Naive thymus-derived CD4-positive, alpha-beta T cell (primary cell): ENCODE data around the gene PELI2. TPM values are rescaled to one million over a fixed set of nuclear protein-coding genes. Genes with fewer than 3 reads are reported as not detected.

ENCODE experiments used
- ATAC-seq: fragments of 150-1000 bp; cut with Tn5 transposase; 2 replicates; pipeline ENCODE4 v1.10.0; 2021; ENCODE audit warnings: mild to moderate bottlenecking, moderate library complexity
- CTCF ChIA-PET: fragments of 350-600 bp; sonication (Branson Sonifier 250); formaldehyde crosslinking; loops from one replicate; lab custom pipeline; 2021; ENCODE audit warnings: antibody characterized with exemption; lab: Charles Lee
- POLR2A ChIA-PET: fragments of 350-600 bp; sonication (Branson Sonifier 250); formaldehyde crosslinking; loops from one replicate; lab custom pipeline; 2021; ENCODE audit warnings: antibody characterized with exemption, inconsistent platforms; lab: Charles Lee
- DNase-seq, 9 donors: peaks; one replicate each; pipeline versions ENCODE4 v3.0.0 to v3.0.0-alpha.2; 2020 to 2022; ENCODE audit warnings: mixed read lengths in 1 of 9
- H3K27ac ChIP-seq: one replicate; pipeline ENCODE4 v1.7.0; 2013; ENCODE audit warnings: mild to moderate bottlenecking, low read depth, low read length, moderate library complexity
- H3K27me3 ChIP-seq, 2 donors: one replicate each; pipeline ENCODE4 v1.7.0; 2013; ENCODE audit warnings: low read length in 2 of 2, mild to moderate bottlenecking in 2 of 2, moderate library complexity in 2 of 2; ENCODE audit not compliant: control insufficient read depth in 2 of 2, insufficient read depth in 2 of 2
- H3K36me3 ChIP-seq, 3 experiments: 1 replicate in 2 of 3; 2 replicates in 1 of 3; pipeline ENCODE4 v1.7.0; 2013; ENCODE audit warnings: low read length in 3 of 3, mild to moderate bottlenecking in 3 of 3, moderate library complexity in 1 of 3; ENCODE audit not compliant: insufficient read depth in 3 of 3, control insufficient read depth in 2 of 3
- H3K4me1 ChIP-seq, 2 donors: one replicate each; pipeline ENCODE4 v1.7.0; 2013; ENCODE audit warnings: low read length in 2 of 2, mild to moderate bottlenecking in 2 of 2, moderate library complexity in 1 of 2; ENCODE audit not compliant: control insufficient read depth in 2 of 2, insufficient read depth in 2 of 2
- H3K4me3 ChIP-seq: 2 replicates; pipeline ENCODE4 v1.7.0; 2013; ENCODE audit warnings: mild to moderate bottlenecking, low read length
- H3K9me3 ChIP-seq, 3 experiments: 1 replicate in 2 of 3; 2 replicates in 1 of 3; pipeline ENCODE4 v1.7.0; 2013; ENCODE audit warnings: low read length in 3 of 3; ENCODE audit not compliant: control insufficient read depth in 2 of 3
- H3K27ac Mint-ChIP-seq, 9 donors: one replicate each; pipeline ENCODE4 v1.8.0; 2020 to 2022; ENCODE audit warnings: mixed read lengths in 9 of 9, mild to moderate bottlenecking in 8 of 9, moderate library complexity in 5 of 9, inconsistent platforms in 2 of 9
- H3K27me3 Mint-ChIP-seq, 5 donors: one replicate each; pipeline ENCODE4 v1.8.0; 2021 to 2022; ENCODE audit warnings: mixed read lengths in 5 of 5, mild to moderate bottlenecking in 1 of 5
- H3K36me3 Mint-ChIP-seq, 5 donors: one replicate each; pipeline ENCODE4 v1.8.0; 2020 to 2022; ENCODE audit warnings: mixed read lengths in 5 of 5, mild to moderate bottlenecking in 3 of 5, inconsistent platforms in 1 of 5
- H3K4me1 Mint-ChIP-seq, 7 donors: one replicate each; pipeline ENCODE4 v1.8.0; 2020 to 2022; ENCODE audit warnings: mixed read lengths in 7 of 7, mild to moderate bottlenecking in 3 of 7, inconsistent platforms in 1 of 7
- H3K4me3 Mint-ChIP-seq, 10 donors: one replicate each; pipeline ENCODE4 v1.8.0; 2020 to 2022; ENCODE audit warnings: mild to moderate bottlenecking in 10 of 10, mixed read lengths in 10 of 10, moderate library complexity in 6 of 10, inconsistent platforms in 2 of 10
- H3K9me3 Mint-ChIP-seq, 11 donors: one replicate each; pipeline ENCODE4 v1.8.0; 2020 to 2022; ENCODE audit warnings: mixed read lengths in 11 of 11, mild to moderate bottlenecking in 4 of 11, inconsistent platforms in 1 of 11, moderate library complexity in 1 of 11
- intact Hi-C, 2 donors: fragments of 100-400 bp; cut with micrococcal nuclease; formaldehyde crosslinking; loops; one replicate each; pipeline ENCODE4 v1.15.1; 2023
- polyA plus RNA-seq, 2 donors: library from polyadenylated mRNA; unstranded; fragments of 300-500 nt; fragmentation: Illumina TruSeq; gene quantifications; one replicate each; pipeline ENCODE4 v1.2.3, GENCODE V29; 2021
- total RNA-seq, 6 experiments: library from RNA in 5 of 6; stranded (reverse) in 5 of 6; gene quantifications; 1 replicate in 5 of 6; 2 replicates in 1 of 6; pipeline ENCODE4 v1.2.3 and lab custom pipeline; 2021 to 2026

Gene PELI2, protein sequence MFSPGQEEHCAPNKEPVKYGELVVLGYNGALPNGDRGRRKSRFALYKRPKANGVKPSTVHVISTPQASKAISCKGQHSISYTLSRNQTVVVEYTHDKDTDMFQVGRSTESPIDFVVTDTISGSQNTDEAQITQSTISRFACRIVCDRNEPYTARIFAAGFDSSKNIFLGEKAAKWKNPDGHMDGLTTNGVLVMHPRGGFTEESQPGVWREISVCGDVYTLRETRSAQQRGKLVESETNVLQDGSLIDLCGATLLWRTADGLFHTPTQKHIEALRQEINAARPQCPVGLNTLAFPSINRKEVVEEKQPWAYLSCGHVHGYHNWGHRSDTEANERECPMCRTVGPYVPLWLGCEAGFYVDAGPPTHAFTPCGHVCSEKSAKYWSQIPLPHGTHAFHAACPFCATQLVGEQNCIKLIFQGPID
- total RNA-seq, result 10 to 100 TPM in 4 of 5 experiments, 1 to 10 TPM in 1; 6.2 to 24.7 (median 11.5) TPM
- 1 to 10 TPM; 1.7 to 2.9 TPM for polyA plus RNA-seq
- 19.8 reads per million, percentile 50 among the genes with 10 or more reads in this experiment for total RNA-seq (lab: John Stamatoyannopoulos, UW)

DNA sequence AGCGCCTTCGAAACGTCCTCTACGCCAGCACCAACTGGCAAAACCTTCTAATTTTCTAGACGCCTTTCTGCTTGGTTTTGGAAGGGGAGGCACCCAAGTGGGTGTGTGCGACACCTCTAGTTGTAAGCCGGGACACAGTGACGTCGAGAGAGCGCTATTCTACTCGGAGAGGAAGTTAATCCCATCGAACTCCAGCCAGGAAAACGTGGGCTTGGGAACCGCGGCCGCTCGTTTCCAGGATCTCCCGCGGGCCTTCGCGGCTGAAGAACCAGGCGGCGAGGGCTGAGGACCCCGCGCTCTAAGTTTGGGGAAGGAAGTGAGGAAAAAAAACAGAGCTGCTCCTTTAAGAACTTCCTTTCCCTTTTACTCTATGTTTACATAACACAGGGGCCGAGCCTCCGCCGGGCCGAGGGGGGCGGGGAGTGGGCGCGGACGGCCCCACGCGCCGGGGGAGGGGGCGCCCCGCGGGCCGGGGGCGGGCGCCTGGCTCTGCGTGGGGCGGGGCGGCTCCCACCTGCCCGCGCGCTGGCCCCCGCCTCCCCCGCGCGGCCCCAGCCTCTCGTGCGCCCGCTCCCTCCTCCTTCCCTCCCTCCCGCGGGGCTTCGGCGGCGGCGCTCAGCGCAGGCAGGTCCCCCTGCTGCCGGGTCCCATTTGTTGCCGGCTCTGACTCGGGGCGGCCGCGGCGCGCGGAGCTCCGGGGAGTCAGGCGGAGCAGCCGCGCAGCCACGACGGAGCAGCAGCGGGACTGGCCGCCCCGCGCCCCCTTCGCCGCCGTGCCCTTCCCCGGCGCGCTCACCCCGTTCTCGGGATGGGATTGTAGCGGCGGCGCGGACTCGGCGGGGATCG, at the start of gene PELI2:
PELI2 (plus strand) TSS at position 647 of the 846 bp plus-strand sequence. CDS start 250 bp downstream, outside the sequence.
- POLR2A ChIA-PET, result interaction anchor here (0.6 to 2.3 kb wide), 7 partner anchors 10 to 1151 kb away, joined by 3 to 8 read pairs (median 3); partner anchors contain the start of gene TMEM260
- no peaks in the 10 kb centered on the region for H3K36me3 ChIP-seq
- H3K27ac ChIP-seq, result peak within 1 kb of the TSS; percentile 83
- Mint-ChIP-seq H3K36me3 (peaks cover 0 to 6% (median 0%) of the 10 kb centered on the region in 5 donors), H3K4me1 (peaks cover 29 to 64% (median 57%) of the 10 kb centered on the region in 7 donors), H3K27ac (peak within 1 kb of the TSS; percentile 82 to 99 (median 98)), H3K9me3 (peaks cover 0 to 1% (median 0%) of the 10 kb centered on the region in 11 donors), H3K27me3 (peaks cover 0 to 59% (median 0%) of the 10 kb centered on the region in 5 donors), H3K4me3 (peak within 1 kb of the TSS; percentile 84 to 97 (median 94))
- CTCF ChIA-PET, result no interaction called here
- peaks cover 0 to 4% of the 10 kb centered on the region in 2 donors for H3K27me3 ChIP-seq
- H3K4me1 ChIP-seq, result peaks cover 14 to 32% of the 10 kb centered on the region in 2 donors
- ATAC-seq (peak; percentile 90), DNase-seq (peak; percentile 77 to 91 (median 88))
- H3K4me3 ChIP-seq, result peak within 1 kb of the TSS; percentile 83
- no peaks in the 10 kb centered on the region for H3K9me3 ChIP-seq
- intact Hi-C loops, result loop anchor here (1.0 to 10.0 kb wide), 28 partner anchors 36 to 1721 kb away; partner anchors contain the start of genes CDKN3 (in 2 of the 2), NAA30 (in 2 of the 2), CGRRF1 (in 1 of the 2) and CNIH1 (in 1 of the 2)

DNA sequence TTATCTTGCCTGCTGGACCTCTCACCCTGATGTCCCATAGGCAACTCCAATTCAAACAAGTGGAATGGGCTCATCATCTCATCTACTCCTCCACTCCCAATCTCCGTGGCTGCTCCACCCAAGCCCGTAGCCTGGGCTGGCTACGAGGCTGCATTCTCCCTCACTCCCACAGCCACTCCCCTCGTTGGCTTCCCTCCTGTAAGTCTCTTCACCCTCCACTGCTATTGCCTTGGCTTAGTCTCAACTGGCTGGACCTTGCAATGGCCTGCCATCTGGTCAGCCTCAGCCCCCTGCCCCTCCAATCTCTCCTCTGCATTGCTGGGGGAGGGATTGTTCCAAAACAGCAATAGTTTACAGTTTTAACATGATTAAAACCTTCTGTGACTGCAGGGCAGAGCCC, 44.4 kb upstream of the PELI2 start:
- no peaks in the 10 kb centered on the region for H3K4me1 Mint-ChIP-seq
- H3K27me3 Mint-ChIP-seq, result peaks cover 1 to 34% (median 21%) of the 10 kb centered on the region in 5 donors
- H3K4me1 ChIP-seq, result no peaks in the 10 kb centered on the region

DNA sequence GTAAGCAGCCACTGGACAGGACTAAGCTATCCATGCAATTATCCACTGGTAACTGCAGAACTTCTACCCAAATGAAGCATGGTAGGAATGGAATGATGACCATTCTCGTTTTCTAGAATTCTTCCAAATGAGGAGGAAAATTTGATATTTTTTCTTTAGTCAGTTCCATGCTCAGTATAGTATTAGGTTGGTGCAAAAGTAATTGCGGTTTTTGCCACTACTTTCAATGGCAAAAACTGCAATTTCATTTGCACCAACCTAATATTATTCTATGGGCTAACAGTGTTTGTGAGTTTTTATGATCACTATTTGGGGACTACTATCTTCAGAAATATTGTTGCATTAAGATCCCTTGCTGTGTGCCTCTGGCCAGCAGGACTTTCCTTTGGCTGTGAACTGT, 42.9 kb upstream of the PELI2 start:
- no peak overlapping the region for H3K4me3 Mint-ChIP-seq
- Histone ChIP-seq H3K4me3 (no peak overlapping the region), H3K9me3 (no peaks in the 10 kb centered on the region), H3K36me3 (no peaks in the 10 kb centered on the region), H3K27ac (no peak overlapping the region), H3K27me3 (peaks cover 0 to 2% of the 10 kb centered on the region in 2 donors), H3K4me1 (no peaks in the 10 kb centered on the region)
- intact Hi-C loops, result no loop called here
- no peak overlapping the region for H3K27ac Mint-ChIP-seq
- no peaks in the 10 kb centered on the region for H3K36me3 Mint-ChIP-seq
- ChIA-PET POLR2A (no interaction called here), CTCF (no interaction called here)
- H3K4me1 Mint-ChIP-seq, result no peaks in the 10 kb centered on the region
- peaks cover 1 to 34% (median 21%) of the 10 kb centered on the region in 5 donors for H3K27me3 Mint-ChIP-seq
- ATAC-seq (no peak), DNase-seq (no peak)
- no peaks in the 10 kb centered on the region for H3K9me3 Mint-ChIP-seq

More for the DNA sequence above, 44.4 kb upstream of the PELI2 start:
- intact Hi-C loops, result no loop called here
- no peaks in the 10 kb centered on the region for H3K9me3 ChIP-seq
- H3K27ac Mint-ChIP-seq, result no peak overlapping the region
- no peak overlapping the region for H3K27ac ChIP-seq
- no peaks in the 10 kb centered on the region for H3K9me3 Mint-ChIP-seq
- ChIA-PET CTCF (no interaction called here), POLR2A (no interaction called here)
- DNase-seq, result no peak
- no peak overlapping the region for H3K4me3 ChIP-seq
- peaks cover 0 to 2% of the 10 kb centered on the region in 2 donors for H3K27me3 ChIP-seq
- no peak for ATAC-seq
- no peaks in the 10 kb centered on the region for H3K36me3 Mint-ChIP-seq
- no peak overlapping the region for H3K4me3 Mint-ChIP-seq
- H3K36me3 ChIP-seq, result no peaks in the 10 kb centered on the region

DNA sequence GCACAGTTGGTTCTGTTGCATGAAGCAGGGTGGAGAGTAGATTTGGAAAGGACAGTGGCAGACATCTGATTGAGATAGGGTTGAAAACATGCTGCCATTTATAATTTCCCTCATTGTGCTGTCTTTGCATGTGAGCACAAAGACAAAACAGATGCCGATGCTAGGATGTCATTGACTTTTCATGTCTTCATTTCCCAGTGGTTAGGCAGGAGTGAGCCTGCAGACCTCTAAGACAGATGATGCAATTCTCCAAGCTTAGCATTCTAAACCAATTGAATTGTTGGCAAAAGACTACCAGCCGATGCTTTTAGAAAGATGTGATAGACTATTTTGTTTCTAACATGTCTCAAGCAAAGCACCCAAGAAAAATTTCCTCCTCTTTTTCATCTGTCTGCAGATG, 37.1 kb upstream of the PELI2 start:
- Mint-ChIP-seq H3K27ac (no peak overlapping the region), H3K4me3 (no peak overlapping the region), H3K9me3 (peaks cover 0 to 3% (median 0%) of the 10 kb centered on the region in 11 donors), H3K4me1 (no peaks in the 10 kb centered on the region), H3K27me3 (peaks cover 12 to 48% (median 36%) of the 10 kb centered on the region in 5 donors), H3K36me3 (no peaks in the 10 kb centered on the region)
- H3K4me1 ChIP-seq, result no peaks in the 10 kb centered on the region
- H3K9me3 ChIP-seq, result no peaks in the 10 kb centered on the region
- ChIA-PET POLR2A (no interaction called here), CTCF (no interaction called here)
- ATAC-seq, result no peak
- no peak overlapping the region for H3K27ac ChIP-seq
- no peaks in the 10 kb centered on the region for H3K27me3 ChIP-seq
- intact Hi-C loops, result loop anchor here in 1 of 2 donors (5.0 kb wide), 1 partner anchor 36 kb away; the partner anchor contains the start of gene PELI2
- H3K4me3 ChIP-seq, result no peak overlapping the region
- no peak for DNase-seq
- H3K36me3 ChIP-seq, result no peaks in the 10 kb centered on the region

DNA sequence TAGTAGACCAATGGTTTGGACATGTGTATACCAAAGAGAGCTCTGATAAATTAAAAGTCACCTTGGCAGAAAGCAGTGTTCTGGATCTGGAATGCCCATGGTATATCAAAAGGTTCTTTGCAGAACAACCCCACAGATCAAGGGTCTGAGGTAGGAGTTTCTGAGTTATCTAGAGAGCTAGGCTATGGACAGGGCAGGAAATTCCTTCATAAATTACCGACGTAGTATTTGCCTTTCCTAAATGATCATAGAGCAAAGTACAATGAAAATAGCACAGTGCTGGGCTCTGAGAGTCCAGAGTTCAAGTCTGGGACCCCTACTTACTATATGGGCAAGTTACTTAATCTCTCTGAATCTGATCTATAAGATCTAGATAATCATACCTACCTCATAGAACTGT, 35.3 kb upstream of the PELI2 start:
- Histone ChIP-seq H3K4me3 (no peak overlapping the region), H3K4me1 (no peaks in the 10 kb centered on the region), H3K27me3 (no peaks in the 10 kb centered on the region), H3K27ac (no peak overlapping the region), H3K36me3 (no peaks in the 10 kb centered on the region), H3K9me3 (no peaks in the 10 kb centered on the region)
- ATAC-seq, result no peak
- CTCF ChIA-PET, result no interaction called here
- Mint-ChIP-seq H3K36me3 (no peaks in the 10 kb centered on the region), H3K27me3 (peaks cover 12 to 39% (median 33%) of the 10 kb centered on the region in 5 donors), H3K4me3 (no peak overlapping the region), H3K9me3 (peaks cover 0 to 3% (median 0%) of the 10 kb centered on the region in 11 donors), H3K4me1 (no peaks in the 10 kb centered on the region), H3K27ac (no peak overlapping the region)
- intact Hi-C loops, result loop anchor here in 1 of 2 donors (5.0 kb wide), 1 partner anchor 34 kb away; the partner anchor contains the start of gene PELI2
- POLR2A ChIA-PET, result interaction anchor here (0.6 kb wide), 1 partner anchor 14 kb away, joined by 3 read pairs; no protein-coding TSS in a partner anchor
- DNase-seq, result no peak

DNA sequence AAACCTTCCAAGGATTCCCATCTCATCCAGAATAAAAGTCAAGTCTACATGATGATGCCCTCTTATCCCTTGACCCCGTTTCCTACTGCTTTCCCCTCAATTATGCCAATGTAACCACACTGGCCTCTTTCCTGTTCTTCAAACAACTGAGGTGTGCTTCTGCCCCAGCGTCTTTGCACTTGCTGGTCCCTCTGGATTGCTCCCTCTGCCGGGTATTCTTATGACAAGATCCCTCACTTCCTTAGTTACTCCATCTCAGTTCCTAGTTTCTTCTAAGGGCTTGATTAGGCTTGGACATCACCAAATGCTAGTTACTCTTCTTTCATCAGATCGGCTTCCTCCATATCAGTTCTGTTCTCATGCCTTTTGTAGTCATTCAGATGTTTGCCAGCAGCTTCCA, 32.7 kb upstream of the PELI2 start:
- DNase-seq (no peak), ATAC-seq (no peak)
- no peaks in the 10 kb centered on the region for H3K36me3 ChIP-seq
- no peaks in the 10 kb centered on the region for H3K27me3 ChIP-seq
- ChIA-PET POLR2A (no interaction called here), CTCF (no interaction called here)
- Mint-ChIP-seq H3K4me1 (no peaks in the 10 kb centered on the region), H3K9me3 (peaks cover 0 to 3% (median 0%) of the 10 kb centered on the region in 11 donors), H3K27me3 (peaks cover 17 to 31% (median 28%) of the 10 kb centered on the region in 5 donors), H3K4me3 (no peak overlapping the region), H3K36me3 (no peaks in the 10 kb centered on the region), H3K27ac (no peak overlapping the region)
- no peaks in the 10 kb centered on the region for H3K9me3 ChIP-seq
- intact Hi-C loops, result no loop called here
- H3K27ac ChIP-seq, result no peak overlapping the region
- H3K4me1 ChIP-seq, result no peaks in the 10 kb centered on the region
- H3K4me3 ChIP-seq, result no peak overlapping the region
